DMS 273 (cell line): Measurements from ENCODE around the gene MAP3K9.

ENCODE experiments used
- DNase-seq: peaks from one replicate; lab custom pipeline; 2025; ENCODE audit not compliant: unreplicated experiment; lab: John Stamatoyannopoulos, UW

Gene MAP3K9

GRCh38 chr14:70702161-70702560, 107.2 kb downstream of the MAP3K9 start:
- DNase-seq: no peak

GRCh38 chr14:70701610-70702009, 107.7 kb downstream of the MAP3K9 start:
- no peak for DNase-seq

- DNase-seq: no peak
Measured at GRCh38 chr14:70700955-70701585, 108.2 kb downstream of the MAP3K9 start.

GRCh38 chr14:70699646-70700045, 109.7 kb downstream of the MAP3K9 start:
- DNase-seq: no peak

- no peak for DNase-seq
Measured at GRCh38 chr14:70698288-70698687, 111.0 kb downstream of the MAP3K9 start.

GRCh38 chr14:70697701-70698100, 111.6 kb downstream of the MAP3K9 start:
- no peak for DNase-seq

- DNase-seq: no peak
Measured at GRCh38 chr14:70696026-70696425, 113.3 kb downstream of the MAP3K9 start.

GRCh38 chr14:70692210-70692609, 117.1 kb downstream of the MAP3K9 start:
- no peak for DNase-seq

GRCh38 chr14:70685474-70686197, 123.7 kb downstream of the MAP3K9 start:
- peak; percentile 38 for DNase-seq

GRCh38 chr14:70683983-70684382, 125.3 kb downstream of the MAP3K9 start:
- no peak for DNase-seq

GRCh38 chr14:70680748-70681147, 128.6 kb downstream of the MAP3K9 start:
- DNase-seq: no peak

- no peak for DNase-seq
Measured at GRCh38 chr14:70677341-70677740, 132.0 kb downstream of the MAP3K9 start.
